GM23248 (cell line): ENCODE results near the gene NHS.

ENCODE experiments used
- EZH2 ChIP-seq: fragments of 200-600 bp; sonication (generic); IDR thresholded peaks from 2 replicates; pipeline ENCODE4 v1.6.1; 2018; ENCODE audit warnings: antibody characterized with exemption, mild to moderate bottlenecking; ENCODE audit not compliant: insufficient read depth, poor library complexity, severe bottlenecking
- EZH2phosphoT487 ChIP-seq: fragments of 200-600 bp; sonication (generic); IDR thresholded peaks from 2 replicates; pipeline ENCODE4 v1.6.1; 2018; ENCODE audit warnings: antibody characterized with exemption, moderate library complexity, mild to moderate bottlenecking, low read depth; ENCODE audit not compliant: insufficient read depth

- TF ChIP-seq EZH2 (no peak), EZH2phosphoT487 (no peak)
Observed at GRCh38 chrX:17414027-17414658, 39.1 kb downstream of the NHS start.
